ENCODE data around the gene NR2C2AP.

The NR2C2AP gene

DNA sequence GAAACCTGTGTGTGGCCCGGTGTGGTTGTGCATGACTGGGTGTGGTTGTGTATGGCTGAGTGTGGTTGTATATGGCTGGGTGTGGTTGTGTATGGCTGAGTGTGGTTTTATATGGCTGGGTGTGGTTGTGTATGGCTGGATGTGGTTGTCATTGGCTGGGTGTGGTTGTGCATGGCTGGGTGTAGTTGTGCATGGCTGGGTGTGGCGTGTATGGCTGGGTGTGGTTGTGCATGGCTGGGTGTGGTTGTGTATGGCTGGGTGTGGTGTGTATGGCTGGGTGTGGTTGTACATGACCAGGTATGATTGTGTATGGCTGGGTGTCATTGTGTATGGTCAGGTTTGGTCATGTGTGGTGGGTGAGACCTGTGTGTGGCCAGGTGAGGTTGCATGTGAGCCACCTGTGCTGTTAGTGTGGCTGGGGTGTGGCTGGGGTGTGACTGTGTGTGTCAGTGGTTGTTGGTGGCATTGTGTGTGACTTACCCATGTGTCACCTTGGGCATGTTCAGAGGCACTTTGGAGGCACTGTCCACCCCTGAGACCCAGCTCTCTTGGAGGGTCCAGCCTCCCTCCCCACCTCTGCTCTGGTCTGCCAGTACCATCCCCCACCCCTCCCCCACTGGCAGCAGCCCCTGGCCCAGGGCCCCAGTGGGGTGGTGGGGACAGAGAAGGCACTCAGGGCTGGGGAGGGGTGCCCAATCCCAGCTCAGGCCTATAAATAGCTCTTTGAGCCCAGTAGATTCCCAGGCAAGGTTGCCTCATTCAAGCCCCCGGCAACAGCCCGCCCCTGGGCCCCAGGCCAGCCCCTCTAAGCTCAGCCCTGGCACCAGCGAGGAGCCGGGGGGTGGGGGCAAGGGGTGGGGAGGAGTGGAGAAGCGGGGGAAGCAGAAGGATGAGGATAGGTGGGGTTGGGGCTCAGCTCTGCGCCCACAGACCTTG lies 4.7 kb upstream of the NR2C2AP start:
- peaks cover 55% of the 10 kb centered on the region for H3K27me3 ChIP-seq (replicated peaks; ENCODE audit: insufficient read depth, low read length)
- TF ChIP-seq EZH2 (optimal IDR thresholded peaks at IDR 0.05; ENCODE audit: low read depth, low read length), result no peak
- TF ChIP-seq, protein P1, sequence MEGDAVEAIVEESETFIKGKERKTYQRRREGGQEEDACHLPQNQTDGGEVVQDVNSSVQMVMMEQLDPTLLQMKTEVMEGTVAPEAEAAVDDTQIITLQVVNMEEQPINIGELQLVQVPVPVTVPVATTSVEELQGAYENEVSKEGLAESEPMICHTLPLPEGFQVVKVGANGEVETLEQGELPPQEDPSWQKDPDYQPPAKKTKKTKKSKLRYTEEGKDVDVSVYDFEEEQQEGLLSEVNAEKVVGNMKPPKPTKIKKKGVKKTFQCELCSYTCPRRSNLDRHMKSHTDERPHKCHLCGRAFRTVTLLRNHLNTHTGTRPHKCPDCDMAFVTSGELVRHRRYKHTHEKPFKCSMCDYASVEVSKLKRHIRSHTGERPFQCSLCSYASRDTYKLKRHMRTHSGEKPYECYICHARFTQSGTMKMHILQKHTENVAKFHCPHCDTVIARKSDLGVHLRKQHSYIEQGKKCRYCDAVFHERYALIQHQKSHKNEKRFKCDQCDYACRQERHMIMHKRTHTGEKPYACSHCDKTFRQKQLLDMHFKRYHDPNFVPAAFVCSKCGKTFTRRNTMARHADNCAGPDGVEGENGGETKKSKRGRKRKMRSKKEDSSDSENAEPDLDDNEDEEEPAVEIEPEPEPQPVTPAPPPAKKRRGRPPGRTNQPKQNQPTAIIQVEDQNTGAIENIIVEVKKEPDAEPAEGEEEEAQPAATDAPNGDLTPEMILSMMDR (IDR thresholded peaks at IDR 0.05; ENCODE audit: low read length), result no peak
- no peak for TF ChIP-seq EZH2phosphoT487 (IDR thresholded peaks at IDR 0.05; ENCODE audit: low read length)

GRCh38 chr19:19206938-19207337 lies 3.7 kb upstream of the NR2C2AP start:
- no peaks in the 10 kb centered on the region for H3K9me2 ChIP-seq (replicated peaks; ENCODE audit: insufficient read depth, low read length)
- H3K4me3 ChIP-seq (ENCODE audit: low read length), result no peak overlapping the region
- H3K27ac ChIP-seq (ENCODE audit: low read length), result no peak overlapping the region
- H3K4me1 ChIP-seq (ENCODE audit: low read length), result 0 out of 2 replicates have a peak, but pooled peaks cover 2% of the 10 kb centered on the region
- H3K9ac ChIP-seq (ENCODE audit: low read length), result no peak overlapping the region
- H4K20me1 ChIP-seq (ENCODE audit: insufficient read depth, low read length), result no peaks in the 10 kb centered on the region
- H3K27me3 ChIP-seq (replicated peaks; ENCODE audit: insufficient read depth, low read length), result peaks cover 45% of the 10 kb centered on the region
- no peak overlapping the region for H2AFZ ChIP-seq (ENCODE audit: low read length)
- no peaks in the 10 kb centered on the region for H3F3A ChIP-seq (ENCODE audit: insufficient read depth, low read length)
- no peak overlapping the region for H3K4me2 ChIP-seq (ENCODE audit: low read depth, low read length)
- no peak for TF ChIP-seq EZH2phosphoT487 (IDR thresholded peaks at IDR 0.05; ENCODE audit: low read length)
- TF ChIP-seq EZH2 (optimal IDR thresholded peaks at IDR 0.05; ENCODE audit: low read depth, low read length), result no peak
- no peaks in the 10 kb centered on the region for H3K9me3 ChIP-seq (replicated peaks; ENCODE audit: insufficient read depth, low read length)
- no peaks in the 10 kb centered on the region for H3K36me3 ChIP-seq (replicated peaks; ENCODE audit: insufficient read depth, low read length)
- DNase-seq, result no peak
- peaks cover 12% of the 10 kb centered on the region for H3K79me2 ChIP-seq (ENCODE audit: low read length)

More for the DNA sequence above, 4.7 kb upstream of the NR2C2AP start:
- Histone ChIP-seq H3K36me3 (replicated peaks; ENCODE audit: insufficient read depth, low read length) (no peaks in the 10 kb centered on the region), H3K27ac (ENCODE audit: low read length) (no peak overlapping the region), H3K4me2 (ENCODE audit: low read depth, low read length) (no peak overlapping the region), H3K9me3 (replicated peaks; ENCODE audit: insufficient read depth, low read length) (no peaks in the 10 kb centered on the region), H2AFZ (ENCODE audit: low read length) (no peak overlapping the region), H3F3A (ENCODE audit: insufficient read depth, low read length) (no peaks in the 10 kb centered on the region), H4K20me1 (ENCODE audit: insufficient read depth, low read length) (no peaks in the 10 kb centered on the region), H3K9ac (ENCODE audit: low read length) (no peak overlapping the region), H3K9me2 (replicated peaks; ENCODE audit: insufficient read depth, low read length) (no peaks in the 10 kb centered on the region), H3K79me2 (ENCODE audit: low read length) (peaks cover 3% of the 10 kb centered on the region), H3K4me1 (ENCODE audit: low read length) (no peaks in the 10 kb centered on the region), H3K4me3 (ENCODE audit: low read length) (no peak overlapping the region)
- no peak for DNase-seq

DNA sequence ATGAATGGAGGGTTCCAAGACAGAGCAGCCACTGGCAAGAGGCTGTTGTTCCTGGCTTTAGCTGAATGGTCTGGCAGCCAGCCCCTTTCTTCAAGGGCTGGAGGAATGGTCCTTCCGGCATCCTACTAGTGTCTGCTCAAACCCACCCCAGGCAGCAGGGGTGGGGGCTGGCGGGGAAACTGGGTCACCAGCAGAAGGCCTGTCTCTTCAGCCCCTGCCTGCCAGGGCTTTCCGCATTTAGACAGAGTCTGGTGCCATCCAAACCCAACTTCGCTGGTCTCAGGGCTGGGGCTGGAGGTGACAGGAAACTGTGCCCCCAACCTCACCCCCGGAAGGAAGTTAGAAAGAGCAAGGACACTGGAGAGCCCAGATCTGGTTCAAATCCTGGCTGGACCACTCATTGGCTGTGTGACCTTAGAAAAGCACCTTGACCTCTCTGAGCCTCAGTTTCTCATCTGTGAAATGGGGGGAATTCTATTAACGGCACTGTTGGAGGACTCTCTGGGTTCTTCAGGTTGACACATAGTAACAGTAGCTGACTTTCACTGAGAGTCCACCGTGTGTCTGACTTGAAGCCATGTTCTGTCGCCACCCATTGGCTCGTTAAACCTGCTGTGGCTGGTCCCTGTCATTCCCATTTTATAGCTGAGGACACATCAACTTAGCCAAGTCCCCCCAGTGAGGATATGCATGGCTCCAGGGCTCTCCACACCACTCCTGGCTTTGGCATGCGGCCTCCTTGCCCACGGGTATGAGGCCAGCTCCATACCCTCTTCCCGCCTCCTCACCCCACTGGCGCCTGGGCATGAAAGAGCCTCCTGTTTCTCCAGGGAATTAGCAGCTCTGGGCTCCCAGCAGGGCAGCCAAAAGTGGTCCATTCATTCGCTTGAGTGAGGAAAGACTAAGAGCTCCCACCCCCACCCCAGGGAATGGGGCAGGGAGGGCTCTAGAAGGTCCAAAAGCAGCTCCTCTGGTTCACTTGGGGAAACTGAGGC lies 2.5 kb upstream of the NR2C2AP start:
- Histone ChIP-seq H3K4me2 (ENCODE audit: low read depth, low read length) (no peak overlapping the region), H3K36me3 (replicated peaks; ENCODE audit: insufficient read depth, low read length) (no peaks in the 10 kb centered on the region), H3K9me3 (replicated peaks; ENCODE audit: insufficient read depth, low read length) (no peaks in the 10 kb centered on the region), H3K79me2 (ENCODE audit: low read length) (peaks cover 20% of the 10 kb centered on the region), H3K27me3 (replicated peaks; ENCODE audit: insufficient read depth, low read length) (peaks cover 36% of the 10 kb centered on the region), H4K20me1 (ENCODE audit: insufficient read depth, low read length) (no peaks in the 10 kb centered on the region), H3K9ac (ENCODE audit: low read length) (no peak overlapping the region), H3F3A (ENCODE audit: insufficient read depth, low read length) (no peaks in the 10 kb centered on the region), H2AFZ (ENCODE audit: low read length) (no peak overlapping the region), H3K4me3 (ENCODE audit: low read length) (no peak overlapping the region), H3K9me2 (replicated peaks; ENCODE audit: insufficient read depth, low read length) (no peaks in the 10 kb centered on the region), H3K27ac (ENCODE audit: low read length) (no peak overlapping the region), H3K4me1 (ENCODE audit: low read length) (0 out of 2 replicates have a peak, but pooled peaks cover 4% of the 10 kb centered on the region)
- TF ChIP-seq EZH2phosphoT487 (IDR thresholded peaks at IDR 0.05; ENCODE audit: low read length) (no peak), EZH2 (optimal IDR thresholded peaks at IDR 0.05; ENCODE audit: low read depth, low read length) (no peak)
- TF ChIP-seq, protein P1 (IDR thresholded peaks at IDR 0.05; ENCODE audit: low read length), result no peak
- DNase-seq, result no peak

Measured in MM.1S (cell line).